Omental fat pad (tissue), 4 donors: ENCODE data around the gene PLCB1. TPM values are rescaled to one million over a fixed set of nuclear protein-coding genes. Genes with fewer than 3 reads are reported as not detected.

Experiments used
- ATAC-seq: fragments of 150-250 bp; one replicate; pipeline ENCODE4 v1.9.1; 2016; ENCODE audit warnings: mild to moderate bottlenecking, moderate library complexity; ENCODE audit not compliant: low FRiP score
- DNase-seq: peaks from one replicate; pipeline ENCODE4 v3.0.0-alpha.2; 2019; ENCODE audit warnings: low spot score
- total RNA-seq, 4 donors: library from RNA; depleted of rRNA; stranded (reverse); fragments of >200 nt; gene quantifications; one replicate each; pipeline ENCODE4 v1.1.0, GENCODE V29; 2016
- TF ChIP-seq, protein P1 (sequence below), 3 donors: fragments of 450-650 bp; IDR thresholded peaks; one replicate each; pipeline ENCODE4 v1.5.1; 2016 to 2017; ENCODE audit warnings: antibody characterized with exemption in 3 of 3, mild to moderate bottlenecking in 3 of 3, moderate library complexity in 2 of 3

Gene PLCB1
- total RNA-seq, 4 donors from 2014 or later = 22.4 to 60.5 (median 36.4) TPM

DNA sequence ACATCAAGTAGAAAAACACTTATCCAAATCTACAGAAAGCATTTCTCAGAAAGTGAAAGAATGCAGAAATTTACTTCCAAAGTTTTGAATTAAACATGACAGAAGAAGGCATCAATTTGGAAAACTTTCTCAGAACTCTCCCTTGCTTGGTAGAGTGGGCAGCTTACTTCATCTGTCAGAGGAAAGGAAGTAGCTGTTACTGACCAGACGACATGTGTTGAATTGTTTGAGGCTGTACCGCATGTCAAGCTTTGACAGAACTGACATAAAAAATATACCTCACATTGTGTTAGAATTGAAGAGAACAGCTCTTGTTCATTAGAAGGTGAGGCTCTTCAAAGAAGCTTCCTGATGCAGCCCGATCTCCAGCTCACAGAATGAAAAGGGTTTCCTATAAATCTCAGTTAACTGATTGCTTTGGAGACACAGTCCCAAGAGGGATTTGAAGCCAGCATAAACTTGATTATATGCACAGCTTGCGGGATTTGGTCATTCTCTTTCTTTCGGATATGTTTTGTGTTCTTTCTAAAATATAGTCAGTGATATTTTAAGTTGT is 190.7 kb downstream of the PLCB1 start:
- ATAC-seq (no peak), DNase-seq (no peak)
- TF ChIP-seq, protein P1, sequence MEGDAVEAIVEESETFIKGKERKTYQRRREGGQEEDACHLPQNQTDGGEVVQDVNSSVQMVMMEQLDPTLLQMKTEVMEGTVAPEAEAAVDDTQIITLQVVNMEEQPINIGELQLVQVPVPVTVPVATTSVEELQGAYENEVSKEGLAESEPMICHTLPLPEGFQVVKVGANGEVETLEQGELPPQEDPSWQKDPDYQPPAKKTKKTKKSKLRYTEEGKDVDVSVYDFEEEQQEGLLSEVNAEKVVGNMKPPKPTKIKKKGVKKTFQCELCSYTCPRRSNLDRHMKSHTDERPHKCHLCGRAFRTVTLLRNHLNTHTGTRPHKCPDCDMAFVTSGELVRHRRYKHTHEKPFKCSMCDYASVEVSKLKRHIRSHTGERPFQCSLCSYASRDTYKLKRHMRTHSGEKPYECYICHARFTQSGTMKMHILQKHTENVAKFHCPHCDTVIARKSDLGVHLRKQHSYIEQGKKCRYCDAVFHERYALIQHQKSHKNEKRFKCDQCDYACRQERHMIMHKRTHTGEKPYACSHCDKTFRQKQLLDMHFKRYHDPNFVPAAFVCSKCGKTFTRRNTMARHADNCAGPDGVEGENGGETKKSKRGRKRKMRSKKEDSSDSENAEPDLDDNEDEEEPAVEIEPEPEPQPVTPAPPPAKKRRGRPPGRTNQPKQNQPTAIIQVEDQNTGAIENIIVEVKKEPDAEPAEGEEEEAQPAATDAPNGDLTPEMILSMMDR (IDR thresholded peaks at IDR 0.05) = no peak

DNA sequence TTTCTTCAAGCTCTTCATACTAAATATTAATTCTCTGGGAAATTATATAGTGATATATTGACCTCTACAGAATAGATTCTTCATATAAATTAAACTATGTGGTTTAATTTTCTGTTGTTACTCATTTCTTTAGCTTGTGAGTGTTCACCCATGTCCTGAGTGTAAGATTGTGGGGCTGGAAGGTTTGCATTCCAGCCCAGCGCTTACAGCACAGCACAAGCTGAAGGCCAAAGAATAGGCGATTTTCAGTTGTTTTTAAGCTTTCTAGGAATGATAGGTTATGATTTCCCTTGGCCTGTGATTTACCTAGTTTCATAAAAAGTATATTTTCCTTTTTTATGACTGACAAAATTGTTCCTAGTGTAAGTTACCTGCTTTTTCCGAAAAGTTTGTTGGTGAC is 194.1 kb downstream of the PLCB1 start:
- DNase-seq (no peak), ATAC-seq (no peak)
- TF ChIP-seq, protein P1 (IDR thresholded peaks at IDR 0.05) = no peak

DNA sequence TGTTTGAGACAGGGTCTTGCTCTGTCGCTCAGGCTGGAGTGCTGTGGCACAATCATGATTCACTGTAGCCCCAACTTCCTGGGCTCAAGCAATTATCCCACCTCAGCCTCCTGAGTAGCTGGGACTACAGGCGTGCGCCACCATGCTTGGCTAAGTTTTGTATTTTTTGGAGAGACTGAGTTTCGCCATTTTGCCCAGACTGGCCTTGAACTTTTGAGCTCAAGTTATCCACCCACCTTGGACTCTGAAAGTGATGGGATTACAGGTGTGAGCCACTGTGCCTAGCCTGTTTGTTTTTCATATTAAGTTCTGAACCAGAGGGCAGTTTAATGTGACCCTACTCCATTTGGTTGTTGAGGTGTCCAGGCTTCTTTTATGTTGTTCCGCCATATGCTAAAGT is 194.8 kb downstream of the PLCB1 start:
- DNase-seq (no peak), ATAC-seq (no peak)

DNA sequence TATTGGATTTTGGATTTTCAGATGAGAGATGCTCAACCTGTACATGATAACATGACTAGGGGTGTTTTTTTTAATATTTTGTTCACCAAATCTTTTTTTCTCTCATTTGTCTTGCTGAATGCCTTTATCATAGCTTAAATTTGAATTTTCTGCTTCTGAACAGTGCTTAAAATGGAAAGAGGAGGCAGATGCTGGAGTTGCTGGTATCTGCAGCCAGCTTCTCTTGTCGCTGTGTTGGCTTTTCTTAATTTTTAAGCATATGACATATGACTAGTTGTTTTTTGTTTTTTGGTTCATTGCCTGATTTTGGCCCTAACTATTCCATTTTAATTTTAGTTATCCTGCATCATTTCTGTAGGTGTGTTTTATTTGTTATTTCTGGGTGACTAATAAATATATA is 196.1 kb downstream of the PLCB1 start:
- no peak for DNase-seq
- TF ChIP-seq, protein P1 (IDR thresholded peaks at IDR 0.05) = no peak
- ATAC-seq = no peak

More for the DNA sequence above, 194.8 kb downstream of the PLCB1 start:
- TF ChIP-seq, protein P1 (IDR thresholded peaks at IDR 0.05) = no peak

DNA sequence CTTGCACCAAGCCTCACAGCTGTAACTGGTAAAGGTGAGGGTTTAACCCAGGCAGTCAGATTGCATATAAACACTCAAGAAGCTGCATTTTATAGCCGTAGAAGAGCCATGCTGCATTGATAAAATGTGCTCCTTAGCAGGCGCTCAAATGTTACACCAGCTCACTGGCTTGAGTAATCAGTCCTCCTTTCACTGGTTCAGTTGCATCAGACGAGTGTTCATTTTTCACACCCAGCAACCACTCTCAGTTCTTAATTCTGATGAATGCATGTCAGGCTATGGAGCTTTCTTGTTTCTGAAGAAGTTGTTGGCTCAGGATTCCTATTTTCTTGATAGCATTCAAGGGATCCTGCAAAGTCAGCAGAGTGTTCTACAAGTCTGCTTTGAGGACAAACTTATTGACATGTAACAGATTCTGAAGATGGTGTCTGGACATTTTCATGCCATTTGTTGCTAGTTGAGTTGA is 198.3 kb downstream of the PLCB1 start:
- DNase-seq (no peak), ATAC-seq (no peak)
- TF ChIP-seq, protein P1 (IDR thresholded peaks at IDR 0.05) = no peak

DNA sequence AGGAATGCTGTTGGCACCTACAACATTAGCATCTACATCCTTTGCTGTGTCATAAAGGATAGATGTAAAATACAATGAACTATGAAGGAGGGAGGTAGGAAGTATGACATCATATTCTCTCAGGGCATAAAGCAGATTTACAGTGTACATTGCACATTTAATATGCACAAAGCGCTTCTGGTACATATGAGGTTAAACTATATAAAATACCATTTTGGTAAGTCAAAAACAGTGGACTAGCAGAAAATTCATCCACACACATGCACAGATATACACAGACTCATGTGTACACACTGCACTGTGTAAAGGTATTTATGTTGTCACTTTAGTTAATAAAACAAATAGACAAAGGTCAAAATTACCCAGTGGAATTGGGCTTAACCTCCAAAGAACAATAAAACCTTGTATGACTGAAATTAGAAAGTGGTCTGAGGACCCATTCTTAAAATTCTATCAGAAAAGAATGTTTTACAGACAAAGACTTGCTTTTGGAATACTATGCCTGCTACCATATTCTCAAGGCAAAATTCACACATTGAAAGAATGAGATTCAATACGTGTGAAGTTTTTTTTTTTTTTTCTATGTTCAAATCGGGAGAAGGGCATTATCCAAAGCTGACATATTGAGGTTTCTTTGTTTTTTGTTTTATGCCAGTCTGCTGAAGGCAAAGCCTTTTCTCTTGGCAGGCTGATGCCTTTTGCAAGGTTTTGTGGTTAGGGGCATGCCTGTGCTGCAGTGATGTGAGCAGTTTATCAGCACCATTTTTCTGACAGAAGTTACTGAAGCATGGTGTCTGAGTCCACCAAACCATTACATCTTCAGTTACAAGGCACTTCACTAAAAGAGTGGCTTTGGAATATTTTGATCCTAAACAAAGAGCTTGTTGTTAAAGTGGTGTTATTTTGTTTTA is 199.0 kb downstream of the PLCB1 start:
- DNase-seq (no peak), ATAC-seq (no peak)
- TF ChIP-seq, protein P1 (IDR thresholded peaks at IDR 0.05) = no peak
